GM12892 (cell line): ENCODE data around the gene PEMT.

ENCODE experiments used
- POLR2A ChIP-seq: IDR thresholded peaks from 2 replicates; pipeline ENCODE4 v1.6.1; 2011; ENCODE audit warnings: low read depth, low read length, control low read depth
- POLR2AphosphoS5 ChIP-seq: IDR thresholded peaks from 2 replicates; pipeline ENCODE4 v1.6.1; 2011; ENCODE audit warnings: low read depth, low read length, control low read depth
- TAF1 ChIP-seq: IDR thresholded peaks from 2 replicates; pipeline ENCODE4 v1.6.1; 2011; ENCODE audit warnings: low read depth, mild to moderate bottlenecking, control low read depth, low read length, borderline replicate concordance

- TF ChIP-seq TAF1 (no peak), POLR2AphosphoS5 (no peak), POLR2A (no peak)
These were observed 123.8 kb downstream of the PEMT start for GRCh38 chr17:17467720-17468119.
